GM18873 (cell line): ENCODE results near the gene SECISBP2.
"Not testable (repeated sequence)": the region's sequence is repeated elsewhere in the genome, so short reads cannot be mapped to it uniquely, and the experiment has no call there.

Source experiments
- ATAC-seq: cut with Tn5 transposase; IDR thresholded peaks from one replicate; pipeline ENCODE4 v1.9.1; 2021; ENCODE audit warnings: mild to moderate bottlenecking, moderate library complexity, moderate number of reproducible peaks; ENCODE audit not compliant: unreplicated experiment, low FRiP score

Gene SECISBP2

DNA sequence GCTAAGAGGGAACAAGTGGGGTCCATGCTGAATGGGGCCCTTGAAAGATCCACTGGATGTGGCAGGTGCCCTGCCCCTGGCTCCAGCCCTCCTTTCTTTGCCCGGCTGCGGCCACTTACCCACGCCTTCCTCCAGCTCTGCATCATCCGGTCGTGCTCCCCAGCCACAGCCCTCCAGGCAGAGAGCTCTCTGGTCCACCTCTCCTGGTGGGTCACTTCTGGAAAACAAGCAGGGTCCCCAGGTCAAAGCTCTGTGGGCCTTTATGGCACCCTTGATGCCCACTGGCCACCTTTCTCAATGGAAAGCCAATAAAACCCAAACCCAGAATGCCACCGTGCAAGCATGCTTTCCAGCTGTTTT is 45.0 kb downstream of the SECISBP2 start:
- ATAC-seq, result no peak

DNA sequence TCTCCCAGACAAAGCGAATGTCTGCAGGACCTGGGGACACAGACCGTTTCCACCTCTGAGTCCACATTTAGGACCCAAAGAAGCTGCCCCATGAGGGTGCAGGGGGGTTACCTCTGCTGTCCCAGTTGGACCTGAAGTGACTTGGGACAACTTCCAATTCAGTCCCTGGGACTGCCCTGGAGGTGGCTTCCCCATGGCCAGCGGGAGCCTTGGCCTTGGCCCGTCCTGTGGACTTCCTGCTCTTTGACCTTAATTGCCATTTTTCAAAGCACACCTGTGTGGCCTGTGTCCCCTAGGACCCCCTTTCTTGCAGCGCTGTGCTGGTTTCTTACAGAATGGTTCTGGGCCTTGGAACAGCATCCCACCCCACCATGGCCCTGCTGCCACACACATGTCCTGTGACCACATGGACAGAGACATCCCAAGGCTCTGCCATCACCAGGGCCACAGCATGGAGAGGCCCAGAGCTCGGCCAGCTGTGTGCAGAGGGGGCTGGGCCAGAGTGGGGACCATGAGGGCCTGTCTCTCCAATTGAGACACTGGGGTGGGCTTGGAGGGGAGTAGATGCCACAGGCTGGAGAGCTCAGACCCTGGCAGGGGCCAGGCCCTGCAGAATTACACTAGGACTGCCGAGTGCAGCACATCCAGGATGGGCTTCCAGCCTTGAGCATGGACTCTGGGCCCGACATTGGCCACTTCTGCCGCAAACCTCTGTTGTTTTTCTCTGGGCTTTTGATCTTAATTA is 45.8 kb downstream of the SECISBP2 start:
- ATAC-seq, result no peak

DNA sequence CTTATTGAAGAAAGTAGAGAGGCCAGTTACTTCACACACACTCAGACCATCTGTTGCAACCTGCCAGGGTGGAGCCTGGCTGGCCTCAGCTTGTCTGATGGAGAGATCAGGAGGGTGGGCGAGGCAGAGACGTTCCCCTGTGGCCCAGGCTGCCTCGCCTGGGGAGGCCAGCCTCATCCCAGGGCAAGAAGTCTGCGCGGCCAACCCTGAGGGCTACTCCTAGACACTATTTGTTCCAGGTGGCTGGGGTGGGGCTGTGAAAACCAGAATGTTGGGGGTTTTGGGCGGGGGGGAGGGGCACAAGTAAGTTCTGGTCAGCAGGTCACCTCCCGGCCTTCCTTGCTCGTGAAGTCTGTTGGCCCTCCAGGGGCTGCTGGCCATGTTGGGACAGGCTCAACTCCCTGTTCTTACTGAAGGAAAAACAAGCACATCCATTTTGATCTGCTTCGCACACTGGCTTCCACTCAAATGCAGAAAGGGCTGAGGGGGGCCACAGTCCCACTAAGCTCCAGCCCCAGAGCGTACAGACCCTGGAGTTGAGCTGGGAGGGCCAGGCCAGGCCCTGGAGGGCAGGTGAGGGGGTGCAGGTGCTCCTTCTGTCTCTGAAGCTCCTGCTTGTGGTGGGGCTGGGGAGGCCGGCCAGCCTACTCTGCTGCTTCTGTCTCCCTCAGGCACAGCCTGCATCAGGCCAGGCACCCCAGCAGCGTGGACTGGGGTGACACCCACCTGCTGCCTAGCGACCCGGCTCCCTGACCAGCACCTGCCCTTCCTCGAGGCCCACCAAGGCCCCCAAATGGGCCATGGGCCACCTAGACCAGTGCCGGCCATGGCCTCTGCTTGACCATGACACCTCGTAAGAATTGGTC is 46.6 kb downstream of the SECISBP2 start:
- ATAC-seq, result no peak

- no peak for ATAC-seq
Measured at GRCh38 chr9:89365532-89365912, 47.2 kb downstream of the SECISBP2 start.

GRCh38 chr9:89366711-89367110 is 48.4 kb downstream of the SECISBP2 start:
- ATAC-seq, result no peak

DNA sequence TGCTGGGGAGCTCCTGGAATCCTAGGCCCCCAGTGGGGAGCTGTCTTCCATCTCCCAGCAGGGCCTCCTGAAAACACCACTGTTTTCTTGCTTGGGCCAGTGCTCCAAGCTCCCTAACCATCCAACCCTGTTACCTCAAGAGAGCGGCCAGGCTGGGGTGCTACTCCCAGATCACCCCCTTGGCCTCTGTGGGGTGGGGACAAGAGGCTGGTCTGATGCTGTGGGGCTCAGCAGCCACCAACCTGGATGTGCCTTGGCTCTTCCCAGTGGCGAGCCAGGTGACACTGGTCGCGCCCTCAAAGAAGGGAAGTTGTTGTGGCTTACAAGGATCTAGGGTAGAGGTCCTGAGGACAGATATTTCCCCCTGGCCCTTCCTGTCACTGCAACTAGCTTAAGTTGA is 49.0 kb downstream of the SECISBP2 start:
- no peak for ATAC-seq

DNA sequence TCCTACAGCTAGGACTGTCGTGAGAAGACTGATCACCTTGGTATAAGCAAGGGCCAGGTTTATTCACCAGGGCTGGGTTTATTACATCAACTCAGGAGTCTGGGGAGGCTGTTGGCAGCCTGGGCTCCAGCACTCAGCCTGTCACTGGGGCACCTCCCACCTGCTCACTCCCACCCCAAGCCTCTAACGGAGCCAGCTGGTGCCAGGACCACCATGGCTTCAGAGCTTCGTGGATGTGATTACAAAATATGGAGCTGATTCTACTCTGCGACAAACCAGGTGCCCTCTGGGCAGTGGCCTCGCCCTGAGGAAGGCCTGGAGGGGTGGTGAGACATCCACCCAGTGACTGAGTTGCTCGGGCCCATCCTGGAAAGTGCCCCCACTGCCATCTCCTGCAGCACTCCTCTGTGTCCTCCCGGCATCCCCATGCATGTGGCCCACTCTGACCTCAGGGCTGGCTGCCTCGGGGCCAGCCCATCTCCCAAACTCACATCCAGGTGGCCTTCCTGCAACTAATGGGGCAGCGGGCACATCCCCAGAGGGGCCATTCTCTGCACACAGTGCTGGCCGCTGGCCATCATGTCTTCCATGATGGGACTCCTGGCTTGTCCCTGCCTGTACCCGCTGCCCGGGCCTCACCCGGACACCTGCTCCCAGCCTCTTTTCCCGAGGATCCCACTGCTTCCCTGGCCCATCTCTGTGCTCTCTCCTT is 49.6 kb downstream of the SECISBP2 start:
- no peak for ATAC-seq

- ATAC-seq, result no peak
Measured at GRCh38 chr9:89368550-89368949, 50.2 kb downstream of the SECISBP2 start.

DNA sequence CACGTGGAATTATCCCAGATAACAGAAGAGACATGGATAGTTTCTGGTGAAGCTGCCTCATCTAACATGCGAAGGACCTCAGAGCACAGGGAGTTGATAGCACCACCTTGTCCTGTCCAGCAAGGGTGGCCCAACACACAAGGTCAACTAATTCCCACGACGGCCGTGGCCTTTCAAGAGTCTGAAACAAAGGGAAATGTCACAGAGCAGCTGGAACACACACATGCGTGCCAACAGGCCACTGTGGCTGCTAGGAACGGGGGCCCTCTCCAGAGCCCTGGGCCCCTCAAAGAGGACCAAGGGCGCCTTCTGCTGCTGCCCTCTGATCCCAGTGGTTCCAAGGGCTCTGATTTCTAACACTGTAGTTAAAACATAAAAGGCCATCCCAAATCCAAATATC is 50.7 kb downstream of the SECISBP2 start:
- no peak for ATAC-seq

DNA sequence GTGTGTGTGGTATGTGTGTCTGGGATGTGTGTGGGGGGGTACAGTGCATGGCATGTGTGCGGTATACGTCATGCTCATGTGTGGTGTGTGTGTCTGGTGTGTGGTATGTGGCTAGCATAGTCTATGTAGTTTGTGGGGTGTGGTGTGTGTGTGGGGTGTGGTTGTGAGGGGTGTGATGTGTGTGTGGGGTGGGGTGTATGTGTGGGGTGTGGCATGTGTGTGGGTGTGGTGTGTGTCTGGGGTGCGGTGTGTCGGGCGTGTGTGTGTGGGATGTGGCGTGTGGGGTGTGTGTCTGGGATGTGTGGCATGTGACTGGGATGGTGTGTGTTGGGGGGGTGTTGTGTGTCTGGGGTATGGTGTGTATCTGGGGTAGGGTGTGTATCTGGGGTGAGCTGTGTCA is 52.3 kb downstream of the SECISBP2 start:
- no peak for ATAC-seq

GRCh38 chr9:89371791-89372190 is 53.5 kb downstream of the SECISBP2 start:
- not testable (repeated sequence) for ATAC-seq

DNA sequence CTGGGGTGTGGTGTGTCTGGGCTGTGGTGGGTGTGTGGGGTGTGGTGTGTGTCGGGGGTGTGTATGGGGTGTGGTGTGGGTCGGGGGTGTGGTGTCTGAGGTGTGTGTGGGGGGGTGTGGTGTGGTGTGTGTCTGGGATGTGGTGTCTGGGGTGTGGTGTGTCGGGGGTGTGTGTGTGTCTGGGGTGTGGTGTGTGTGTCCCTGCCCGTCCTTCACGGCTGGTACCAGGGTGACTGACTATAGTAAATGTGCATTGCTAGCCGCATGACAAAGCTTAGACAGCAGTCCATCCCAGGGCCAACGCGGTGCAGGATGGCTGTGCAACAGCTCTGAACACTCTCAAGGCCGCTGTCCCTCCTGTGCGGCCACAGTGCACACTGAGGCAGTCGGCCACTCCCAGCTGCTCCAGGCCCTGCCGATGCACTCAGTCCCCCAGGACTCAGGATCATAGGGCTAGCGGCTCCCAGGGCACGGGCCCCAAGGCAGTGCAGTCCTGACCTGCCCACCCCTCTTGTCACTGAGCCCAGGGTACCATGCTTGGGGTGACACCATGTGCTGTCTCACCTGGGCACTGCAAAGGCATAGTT is 54.0 kb downstream of the SECISBP2 start:
- no peak for ATAC-seq

GRCh38 chr9:89372979-89373378 is 54.7 kb downstream of the SECISBP2 start:
- ATAC-seq, result no peak

DNA sequence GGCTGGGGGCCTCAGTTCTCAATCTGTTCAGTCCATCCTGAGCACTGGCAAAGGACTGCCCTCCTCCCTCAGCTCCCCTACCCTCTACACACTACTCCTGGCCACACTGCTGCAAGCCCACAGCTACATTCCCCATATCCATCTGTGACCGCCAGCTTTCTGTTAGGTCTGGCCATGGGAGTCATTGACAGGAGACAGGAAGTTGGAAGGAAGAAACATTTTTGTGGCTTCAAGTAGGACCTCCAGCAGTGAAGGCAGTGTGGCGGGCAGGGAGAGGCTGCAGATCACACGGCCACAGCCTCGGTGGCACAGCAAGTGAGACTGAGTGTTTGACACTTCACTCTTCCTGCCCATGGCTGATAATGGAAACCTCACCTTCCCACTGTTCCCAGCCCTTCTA is 55.9 kb downstream of the SECISBP2 start:
- ATAC-seq, result no peak

- ATAC-seq, result peak; percentile 48
Measured at GRCh38 chr9:89375191-89375760, 57.0 kb downstream of the SECISBP2 start.

GRCh38 chr9:89376286-89376685 is 58.0 kb downstream of the SECISBP2 start:
- ATAC-seq, result no peak

- ATAC-seq, result no peak
Measured at GRCh38 chr9:89376741-89377351, 58.5 kb downstream of the SECISBP2 start.

DNA sequence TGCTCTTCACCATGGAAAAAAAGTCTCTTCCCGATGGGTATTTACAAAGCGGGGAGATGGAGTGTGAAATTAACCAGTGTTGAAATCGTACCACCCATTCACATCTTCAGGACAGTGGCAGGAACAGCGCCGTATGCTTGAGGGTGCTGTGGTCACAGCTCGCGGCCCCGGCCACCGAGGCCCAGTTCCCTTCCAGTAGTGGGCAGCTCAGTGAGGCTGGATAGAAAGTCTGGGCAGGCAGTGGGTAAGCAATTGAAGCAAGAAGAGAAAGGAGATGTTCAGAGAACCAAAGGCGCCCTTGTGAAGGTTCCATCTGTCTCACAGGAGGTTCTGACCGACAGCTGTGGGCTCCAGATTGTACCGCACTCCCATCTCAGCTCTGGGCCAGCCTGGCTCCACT is 59.1 kb downstream of the SECISBP2 start:
- no peak for ATAC-seq

DNA sequence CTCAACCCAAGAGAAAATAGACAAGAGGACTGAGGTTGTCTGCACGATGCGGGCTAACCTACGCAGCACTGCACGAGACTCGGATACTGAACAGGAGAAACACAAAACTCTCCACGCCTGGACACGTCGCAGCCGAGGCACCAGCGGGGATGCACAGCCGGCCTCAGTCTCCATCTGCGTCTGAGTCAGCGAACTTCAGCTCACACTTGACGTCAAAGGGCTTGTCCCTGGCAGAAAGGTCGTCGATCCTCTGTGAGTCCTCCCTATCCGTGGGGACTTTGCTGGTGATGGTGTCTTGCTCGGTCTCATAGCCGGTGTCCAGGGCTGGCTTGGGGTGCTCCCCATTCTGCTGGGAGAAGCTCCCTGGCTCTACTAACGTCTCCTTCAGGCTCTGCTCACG is 60.2 kb downstream of the SECISBP2 start:
- ATAC-seq, result no peak

DNA sequence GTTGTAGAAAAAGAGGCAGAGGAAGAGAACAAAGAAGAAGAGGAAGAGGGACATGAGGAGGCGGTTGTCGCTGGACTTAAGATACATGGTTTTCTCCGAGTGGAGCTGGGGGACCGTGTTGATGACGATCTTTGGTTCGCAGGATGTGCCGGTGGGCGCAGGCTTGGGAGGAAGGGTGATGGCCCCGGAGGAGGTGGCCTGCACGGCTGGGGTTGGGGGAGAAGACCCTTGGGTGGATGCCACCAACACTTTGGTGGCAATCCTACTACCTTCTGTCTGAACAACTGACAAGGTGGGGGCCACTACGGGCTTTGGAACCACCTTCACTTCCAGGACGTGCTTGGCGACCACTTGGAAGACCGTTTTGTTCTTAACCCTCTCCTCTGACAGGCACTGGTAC is 60.7 kb downstream of the SECISBP2 start:
- no peak for ATAC-seq
